SK-N-MC (cell line): ENCODE measurements around the gene MYL10.

ENCODE experiments used
- EZH2 ChIP-seq: fragments of 200-600 bp; sonication (generic); IDR thresholded peaks from one replicate; pipeline ENCODE4 v1.6.1; 2017; ENCODE audit warnings: antibody characterized with exemption
- POLR2AphosphoS5 ChIP-seq: IDR thresholded peaks from 2 replicates; pipeline ENCODE4 v1.6.1; 2012; ENCODE audit warnings: mild to moderate bottlenecking, low read depth, low read length, borderline replicate concordance

- TF ChIP-seq POLR2AphosphoS5 (no peak), EZH2 (no peak)
These were observed 40.0 kb downstream of the MYL10 start for GRCh38 chr7:101589052-101589451.
